ENCODE measurements around the gene GCC2.

Gene GCC2

GRCh38 chr2:108409768-108410167 lies 39.2 kb upstream of the GCC2 start:
- H3K27ac ChIP-seq, result no peak overlapping the region

GRCh38 chr2:108412995-108413710 lies 35.9 kb upstream of the GCC2 start:
- no peak overlapping the region for H3K27ac ChIP-seq
- TF ChIP-seq CTCF (IDR thresholded peaks at IDR 0.05) (no peak), ZFX (IDR thresholded peaks at IDR 0.05; ENCODE audit: borderline replicate concordance) (no peak)

More at GRCh38 chr2:108409768-108410167, 39.2 kb upstream of the GCC2 start:
- TF ChIP-seq CTCF (IDR thresholded peaks at IDR 0.05) (no peak), ZFX (IDR thresholded peaks at IDR 0.05; ENCODE audit: borderline replicate concordance) (no peak)

- TF ChIP-seq CTCF (IDR thresholded peaks at IDR 0.05), result no peak
- TF ChIP-seq ZFX (IDR thresholded peaks at IDR 0.05; ENCODE audit: borderline replicate concordance), result no peak
- H3K27ac ChIP-seq, result no peak overlapping the region
Observed at GRCh38 chr2:108413711-108414095, 35.3 kb upstream of the GCC2 start.

GRCh38 chr2:108414256-108414876 lies 34.6 kb upstream of the GCC2 start:
- no peak for TF ChIP-seq CTCF (IDR thresholded peaks at IDR 0.05)
- TF ChIP-seq ZFX (IDR thresholded peaks at IDR 0.05; ENCODE audit: borderline replicate concordance), result no peak
- no peak overlapping the region for H3K27ac ChIP-seq

- no peak overlapping the region for H3K27ac ChIP-seq
- TF ChIP-seq CTCF (IDR thresholded peaks at IDR 0.05) (no peak), ZFX (IDR thresholded peaks at IDR 0.05; ENCODE audit: borderline replicate concordance) (no peak)
Observed at GRCh38 chr2:108414945-108415344, 34.1 kb upstream of the GCC2 start.

GRCh38 chr2:108417254-108417653 lies 31.8 kb upstream of the GCC2 start:
- no peak for TF ChIP-seq ZFX (IDR thresholded peaks at IDR 0.05; ENCODE audit: borderline replicate concordance)
- peak; percentile 32 for TF ChIP-seq CTCF (IDR thresholded peaks at IDR 0.05)
- no peak overlapping the region for H3K27ac ChIP-seq

- TF ChIP-seq ZFX (IDR thresholded peaks at IDR 0.05; ENCODE audit: borderline replicate concordance) (no peak), CTCF (IDR thresholded peaks at IDR 0.05) (no peak)
- no peak overlapping the region for H3K27ac ChIP-seq
Observed at GRCh38 chr2:108418416-108418815, 30.6 kb upstream of the GCC2 start.
